NCI-H82 (cell line): Measurements from ENCODE around the gene COL4A6.
A peak's percentile ranks its signal among the peaks of the same experiment; 100 is the strongest.

Source experiments
- DNase-seq: peaks from one replicate; lab custom pipeline; 2025; lab: John Stamatoyannopoulos, UW

Gene COL4A6

GRCh38 chrX:108331126-108331909 lies 106.9 kb downstream of the COL4A6 start:
- no peak for DNase-seq

- DNase-seq, result no peak
Measured at GRCh38 chrX:108323751-108324150, 114.5 kb downstream of the COL4A6 start.

GRCh38 chrX:108322234-108322633 lies 116.0 kb downstream of the COL4A6 start:
- no peak for DNase-seq

GRCh38 chrX:108316456-108316855 lies 121.8 kb downstream of the COL4A6 start:
- no peak for DNase-seq

GRCh38 chrX:108313669-108314068 lies 124.6 kb downstream of the COL4A6 start:
- DNase-seq, result no peak

- no peak for DNase-seq
Measured at GRCh38 chrX:108312957-108313356, 125.3 kb downstream of the COL4A6 start.

- no peak for DNase-seq
Measured at GRCh38 chrX:108312011-108312410, 126.2 kb downstream of the COL4A6 start.

- DNase-seq, result no peak
Measured at GRCh38 chrX:108310506-108310905, 127.7 kb downstream of the COL4A6 start.

GRCh38 chrX:108309144-108309543 lies 129.1 kb downstream of the COL4A6 start:
- DNase-seq, result no peak

- no peak for DNase-seq
Measured at GRCh38 chrX:108307132-108308085, 130.8 kb downstream of the COL4A6 start.

- no peak for DNase-seq
Measured at GRCh38 chrX:108306086-108306485, 132.1 kb downstream of the COL4A6 start.

- DNase-seq, result no peak
Measured at GRCh38 chrX:108304757-108305156, 133.5 kb downstream of the COL4A6 start.

GRCh38 chrX:108304210-108304609 lies 134.0 kb downstream of the COL4A6 start:
- DNase-seq, result peak; percentile 53

GRCh38 chrX:108303682-108304081 lies 134.5 kb downstream of the COL4A6 start:
- no peak for DNase-seq

GRCh38 chrX:108299704-108300103 lies 138.5 kb downstream of the COL4A6 start:
- DNase-seq, result no peak

- DNase-seq, result no peak
Measured at GRCh38 chrX:108299101-108299591, 139.1 kb downstream of the COL4A6 start.

- DNase-seq, result no peak
Measured at GRCh38 chrX:108298165-108298602, 140.0 kb downstream of the COL4A6 start.

- DNase-seq, result no peak
Measured at GRCh38 chrX:108297290-108297689, 140.9 kb downstream of the COL4A6 start.

GRCh38 chrX:108292053-108292452 lies 146.2 kb downstream of the COL4A6 start:
- no peak for DNase-seq

- no peak for DNase-seq
Measured at GRCh38 chrX:108285918-108286317, 152.3 kb downstream of the COL4A6 start.

GRCh38 chrX:108285356-108285755 lies 152.9 kb downstream of the COL4A6 start:
- DNase-seq, result no peak

GRCh38 chrX:108275732-108276131 lies 162.5 kb downstream of the COL4A6 start:
- no peak for DNase-seq

GRCh38 chrX:108271397-108271787 lies 166.8 kb downstream of the COL4A6 start:
- DNase-seq, result no peak
